ENCODE data around the gene EPS8L3.
A peak's percentile ranks its signal among the peaks of the same experiment; 100 is the strongest.
"Not testable (repeated sequence)": the region's sequence is repeated elsewhere in the genome, so short reads cannot be mapped to it uniquely, and the experiment has no call there.

EPS8L3 gene

DNA sequence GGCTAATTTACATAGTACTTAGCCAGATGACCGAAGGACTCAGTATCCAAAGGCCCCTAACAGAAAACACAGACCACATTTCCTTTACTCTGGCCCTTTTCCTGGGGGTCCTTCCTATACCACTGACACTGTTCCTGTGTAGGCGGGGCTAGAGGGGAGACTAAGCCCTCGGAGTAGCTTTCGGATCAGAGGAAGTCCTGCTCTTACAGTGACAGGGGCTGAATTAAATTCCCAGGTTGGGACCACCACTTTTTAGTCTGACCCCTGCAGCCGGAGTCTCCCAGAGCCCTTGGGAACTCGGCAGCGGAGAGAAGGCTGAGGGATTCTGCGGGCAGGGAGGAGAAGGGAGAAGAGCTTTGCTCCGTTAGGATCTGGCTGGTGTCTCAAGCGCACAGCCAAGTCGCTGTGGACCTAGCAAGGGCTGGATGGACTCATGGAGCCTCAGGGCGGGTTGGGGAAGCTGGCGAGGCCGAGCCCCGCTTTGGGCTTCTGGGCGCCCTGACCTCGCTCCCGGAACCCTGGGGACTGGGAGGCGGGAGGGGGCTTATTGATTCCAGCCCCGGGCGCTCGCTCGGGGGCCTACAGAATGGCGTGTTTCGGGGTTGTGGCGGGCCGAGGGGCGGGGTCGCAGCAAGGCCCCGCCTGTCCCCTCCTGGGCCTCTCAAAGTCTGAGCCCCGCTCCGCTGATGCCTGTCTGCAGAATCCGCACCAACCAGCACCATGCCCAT, 52.0 kb downstream of the EPS8L3 start, which contains the start of gene GSTM5:
Gene GSTM5 (plus strand): TSS at position 659 of the 728 bp plus-strand sequence. CDS start 62 bp downstream, at position 721.
- DNase-seq (ENCODE audit: low spot score): peak; percentile 0

DNA sequence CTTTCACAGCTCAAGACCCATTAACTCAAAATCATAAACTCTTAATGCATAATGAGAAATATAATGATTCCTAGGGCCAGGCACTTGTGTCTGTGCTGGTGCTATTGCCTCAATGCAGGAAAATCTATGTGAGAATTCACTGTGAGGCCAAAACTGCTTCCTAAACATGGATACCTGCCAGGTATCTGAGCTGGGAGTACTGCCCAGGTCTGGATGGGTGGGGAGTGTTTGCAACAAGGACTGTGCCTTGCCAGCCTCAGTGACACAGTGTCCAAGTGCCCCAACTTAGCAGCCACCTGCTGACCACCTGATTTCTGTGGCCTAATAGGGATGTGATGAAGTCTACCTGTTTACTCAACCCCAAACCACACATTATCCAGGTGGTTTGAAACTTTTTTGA, 53.9 kb downstream of the EPS8L3 start:
- peak; percentile 0 for DNase-seq (ENCODE audit: low spot score)

GRCh38 chr1:109708949-109709348, 54.8 kb downstream of the EPS8L3 start:
- peak; percentile 0 for DNase-seq (ENCODE audit: low spot score)

DNA sequence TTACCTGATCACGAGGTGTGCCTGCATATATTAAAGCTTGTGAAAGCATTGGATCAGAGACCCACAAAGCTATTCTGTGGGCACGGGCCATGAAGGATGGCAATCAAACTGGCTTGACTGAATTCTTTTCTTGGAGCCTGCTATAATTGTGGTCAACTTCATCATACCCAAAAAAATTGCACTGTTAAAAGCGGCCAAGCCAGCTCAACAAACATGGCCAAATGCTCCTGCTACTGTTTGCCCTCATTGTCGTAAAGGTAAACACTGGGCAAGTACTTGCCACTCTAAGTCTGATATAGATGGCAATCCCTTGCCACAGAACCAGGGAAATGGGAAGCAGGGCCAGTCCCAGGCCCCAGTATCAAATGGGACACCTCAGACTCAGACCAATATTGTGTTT, 58.3 kb downstream of the EPS8L3 start:
- peak; percentile 1 for DNase-seq (ENCODE audit: low spot score)

DNA sequence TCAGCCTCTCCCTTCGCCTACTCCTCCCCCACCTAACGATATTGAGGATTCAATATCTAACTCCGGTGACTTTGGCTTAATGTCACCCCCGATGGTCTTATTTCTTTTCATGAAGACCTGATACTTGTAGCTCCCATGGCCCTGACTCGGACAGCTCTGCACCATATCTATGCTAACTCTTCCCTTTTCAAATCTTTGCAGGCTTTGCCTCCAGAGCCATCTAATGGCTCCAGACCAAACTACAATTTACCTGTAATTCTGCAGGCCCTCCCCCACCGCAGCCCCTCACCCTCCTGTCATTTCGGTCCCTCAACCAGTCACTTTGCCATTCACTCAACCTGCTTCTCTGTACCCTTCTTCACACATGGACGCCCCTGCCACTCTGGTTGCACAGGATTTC, 59.5 kb downstream of the EPS8L3 start:
- DNase-seq (ENCODE audit: low spot score): peak; percentile 2

- not testable (repeated sequence) for DNase-seq (ENCODE audit: low spot score)
Measured at GRCh38 chr1:109702940-109703339, 60.8 kb downstream of the EPS8L3 start.

All from hematopoietic multipotent progenitor cell treated with erythropoietin and hydrocortisone succinate and interleukin-3 and kit ligand, for 17 days (in vitro differentiated cells).